GM21447 (cell line): ENCODE measurements around the gene CD96.
"Not testable (repeated sequence)": the region's sequence is repeated elsewhere in the genome, so short reads cannot be mapped to it uniquely, and the experiment has no call there.

Experiments
- ATAC-seq: cut with Tn5 transposase; IDR thresholded peaks from one replicate; pipeline ENCODE4 v1.9.1; 2021; ENCODE audit not compliant: unreplicated experiment

Gene CD96

GRCh38 chr3:111548756-111549155, 6.8 kb downstream of the CD96 start:
- ATAC-seq = no peak

GRCh38 chr3:111561902-111562301, 19.9 kb downstream of the CD96 start:
- ATAC-seq = not testable (repeated sequence)

DNA sequence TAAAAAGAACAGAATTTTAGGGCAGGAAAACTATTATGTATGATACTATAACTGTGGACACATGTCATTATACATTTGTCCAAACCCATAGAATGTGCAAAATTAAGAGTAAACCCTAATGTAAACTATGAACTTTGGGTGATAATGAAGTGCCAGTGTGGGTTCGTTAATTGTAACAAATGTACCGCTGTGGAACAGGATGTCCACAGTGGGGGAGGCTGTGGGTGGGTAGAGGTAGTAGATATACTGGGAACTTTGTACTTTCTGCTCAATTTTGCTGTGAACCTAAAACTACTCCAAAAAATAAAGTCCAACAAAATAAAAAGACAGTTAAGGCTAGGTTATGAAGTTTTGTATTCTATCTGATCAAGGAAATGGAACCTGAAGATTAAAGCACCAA, 24.8 kb downstream of the CD96 start:
- ATAC-seq = no peak

DNA sequence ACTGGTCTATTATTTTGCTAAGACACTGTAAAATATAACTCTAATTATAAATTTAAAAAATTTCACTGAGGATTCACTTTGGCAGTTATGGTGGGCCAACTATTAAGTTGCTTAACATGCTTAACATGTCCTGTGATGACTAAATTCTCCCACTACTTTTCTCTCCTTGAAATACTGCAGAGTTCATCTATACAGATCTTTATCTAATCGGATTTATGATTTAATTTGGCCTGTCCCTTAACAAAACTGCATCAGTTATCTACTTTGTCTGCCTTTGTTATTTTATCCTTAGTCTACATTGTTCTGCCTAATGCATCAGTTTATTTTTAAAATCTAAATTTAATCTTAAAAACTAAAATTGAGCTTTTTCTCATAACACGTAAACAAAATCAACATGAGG, 26.4 kb downstream of the CD96 start:
- no peak for ATAC-seq

- no peak for ATAC-seq
These were observed 26.9 kb downstream of the CD96 start for GRCh38 chr3:111568911-111569310.

DNA sequence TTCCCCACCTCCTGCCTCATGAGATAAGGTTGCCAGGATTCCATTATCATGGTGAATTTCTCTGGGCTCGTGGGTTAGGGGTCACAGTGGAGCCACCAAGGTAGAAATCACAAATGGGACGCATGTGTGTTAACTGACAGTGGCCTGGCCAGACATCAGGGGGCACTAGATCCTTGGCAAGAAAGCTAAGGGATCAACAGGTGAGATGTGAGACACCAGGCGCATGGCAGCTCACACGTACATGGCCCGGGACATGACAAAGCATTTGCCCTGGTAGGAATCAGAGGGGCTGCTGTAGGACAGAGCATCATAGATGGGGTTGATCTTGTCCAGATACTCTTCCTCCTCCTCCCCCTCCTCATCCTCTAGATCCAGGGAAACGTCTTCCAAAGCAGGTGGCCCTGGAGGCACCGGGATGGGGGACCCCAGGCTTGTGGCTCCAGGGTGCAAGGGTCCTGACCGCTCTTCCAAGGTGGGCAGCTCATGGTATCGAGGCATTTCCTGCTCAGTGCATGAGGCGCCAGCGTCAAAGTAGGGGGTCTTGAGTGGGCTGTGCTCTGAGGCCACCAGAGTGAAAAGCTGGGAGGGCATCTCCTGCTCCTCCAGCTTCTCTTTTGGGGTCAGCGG, 28.5 kb downstream of the CD96 start:
- ATAC-seq = no peak

DNA sequence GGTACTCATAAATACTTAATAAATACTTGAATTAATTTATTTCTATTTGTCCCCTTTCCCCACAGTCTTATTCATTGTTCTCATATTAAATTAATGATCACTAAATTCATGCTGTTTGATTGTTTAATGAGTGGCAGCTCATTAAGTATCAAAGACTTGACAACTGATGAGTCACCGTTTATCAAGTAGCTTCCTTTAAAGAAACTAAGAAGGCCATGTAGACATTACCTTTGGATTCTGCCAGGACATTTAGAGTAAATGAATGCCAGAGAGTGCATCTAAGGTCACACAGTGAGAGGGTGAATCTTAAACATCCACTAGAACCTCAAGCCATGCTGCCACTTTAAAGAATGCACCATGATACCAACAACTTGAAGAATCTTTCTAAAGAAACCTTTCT, 29.3 kb downstream of the CD96 start:
- no peak for ATAC-seq

DNA sequence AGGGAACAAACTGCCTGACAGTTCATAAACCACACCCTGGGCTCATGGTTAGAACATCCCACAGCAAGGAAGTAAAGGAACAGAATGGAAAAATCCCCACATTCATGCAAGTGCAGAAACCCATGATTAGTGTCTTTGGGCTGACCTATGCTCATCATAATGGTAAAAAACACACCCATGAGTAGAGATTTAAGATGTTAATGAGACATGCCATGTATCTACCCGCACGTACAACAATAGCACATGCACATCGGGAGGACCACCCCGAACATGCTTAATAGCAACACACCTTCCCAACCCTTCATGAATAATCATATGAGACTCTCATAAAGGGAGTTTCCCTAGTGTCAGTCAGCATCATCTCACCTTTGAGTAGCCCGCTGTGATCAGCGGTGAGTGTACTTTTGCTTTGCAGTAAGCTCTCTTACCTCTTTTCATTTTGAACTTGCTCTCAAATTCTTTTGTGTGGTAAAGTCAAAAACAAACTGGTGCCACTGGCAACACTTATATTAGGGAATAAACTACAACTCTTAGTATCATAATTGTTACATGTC, 30.0 kb downstream of the CD96 start:
- no peak for ATAC-seq

GRCh38 chr3:111577113-111577512, 35.1 kb downstream of the CD96 start:
- no peak for ATAC-seq

DNA sequence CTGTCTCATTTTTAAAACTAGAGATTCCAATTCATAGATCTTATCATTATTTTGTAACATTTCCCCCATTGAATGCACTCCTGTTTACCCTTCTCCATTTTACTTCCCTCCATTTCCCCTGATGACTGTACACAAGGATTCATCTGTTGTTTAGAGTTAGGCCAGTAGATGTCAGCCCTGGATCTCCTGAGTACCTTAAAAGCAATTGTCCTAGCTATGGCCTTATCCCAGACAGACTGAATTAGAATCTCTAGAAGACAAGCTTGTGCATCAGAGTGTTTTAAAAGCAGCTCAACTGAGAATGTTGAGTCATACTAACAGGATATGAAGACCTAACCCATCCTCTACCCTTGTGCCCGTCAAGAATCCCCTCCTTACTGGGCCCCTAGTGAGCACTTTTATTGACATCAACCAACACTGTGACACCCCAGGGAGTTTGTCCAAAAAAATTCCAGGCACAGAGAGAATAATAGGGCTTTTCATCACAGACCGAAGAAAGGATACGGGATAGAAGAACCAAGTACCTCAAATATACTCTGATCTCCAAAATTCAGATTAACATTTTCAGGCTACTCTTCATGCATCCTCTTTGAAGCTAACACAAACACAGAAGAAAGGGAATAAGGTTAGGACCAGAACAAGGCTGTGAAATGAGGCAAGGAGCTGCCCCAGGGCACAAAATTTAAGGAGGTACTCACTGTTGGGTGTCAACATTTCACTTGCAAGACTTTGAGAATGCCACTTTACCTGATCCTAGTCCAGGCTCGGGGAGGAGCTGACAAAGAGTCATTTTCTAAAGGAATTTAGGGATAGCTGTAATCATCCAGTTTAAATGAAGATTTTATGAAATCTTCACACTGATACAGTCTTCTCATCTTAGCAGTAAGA, 36.0 kb downstream of the CD96 start:
- peak; percentile 82 for ATAC-seq

GRCh38 chr3:111578867-111579266, 36.9 kb downstream of the CD96 start:
- ATAC-seq = no peak

DNA sequence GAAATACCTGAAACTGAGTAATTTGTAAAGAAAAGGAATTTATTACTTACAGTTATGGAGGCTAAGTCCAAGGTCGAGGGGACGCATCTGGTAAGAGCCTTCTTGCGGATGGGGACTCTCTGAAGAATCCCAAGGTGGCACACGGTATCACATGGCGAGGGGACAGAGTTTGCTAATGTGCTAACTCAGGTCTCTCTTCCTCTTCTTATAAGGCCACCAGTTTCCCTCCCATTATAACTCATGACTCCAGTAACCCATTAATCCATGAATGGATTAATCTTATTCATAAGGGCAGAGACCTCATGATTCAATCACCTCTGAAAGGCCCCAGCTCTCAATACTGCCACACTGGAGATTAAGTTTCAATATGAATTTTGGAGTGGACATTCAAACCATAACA, 37.5 kb downstream of the CD96 start:
- ATAC-seq = no peak

DNA sequence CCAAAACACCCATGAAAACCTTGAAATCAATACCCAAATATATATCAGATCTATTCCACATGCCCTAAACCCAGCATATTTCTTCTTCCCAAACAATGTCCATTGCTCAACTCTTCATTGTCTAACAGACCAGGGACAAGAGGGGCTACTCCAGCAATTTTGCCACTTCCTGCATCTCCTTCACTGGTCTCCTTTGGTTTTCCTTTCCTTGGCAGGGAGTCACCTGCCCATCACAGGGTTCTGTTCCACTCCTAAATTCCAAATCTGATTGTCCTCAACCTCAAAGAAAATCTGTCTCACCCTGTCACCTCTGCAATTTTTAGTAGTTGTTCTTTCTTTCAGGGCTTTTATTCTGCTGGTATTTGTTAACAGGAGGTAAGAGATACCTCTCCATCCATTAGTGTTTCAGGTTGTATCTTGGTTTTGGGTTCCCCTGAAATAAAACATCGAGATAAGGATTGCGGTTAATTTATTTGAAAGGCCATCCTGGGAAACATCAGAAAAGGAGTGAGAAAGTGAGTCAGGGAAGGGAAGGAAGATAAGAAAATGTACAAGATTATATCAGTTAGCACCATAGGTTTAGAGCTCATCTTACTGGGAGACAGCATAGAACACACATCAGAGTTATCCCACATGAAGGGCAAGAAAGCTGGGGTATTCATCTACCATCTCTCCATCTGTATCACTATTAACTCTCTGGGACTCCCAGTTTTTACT, 39.6 kb downstream of the CD96 start:
- no peak for ATAC-seq

DNA sequence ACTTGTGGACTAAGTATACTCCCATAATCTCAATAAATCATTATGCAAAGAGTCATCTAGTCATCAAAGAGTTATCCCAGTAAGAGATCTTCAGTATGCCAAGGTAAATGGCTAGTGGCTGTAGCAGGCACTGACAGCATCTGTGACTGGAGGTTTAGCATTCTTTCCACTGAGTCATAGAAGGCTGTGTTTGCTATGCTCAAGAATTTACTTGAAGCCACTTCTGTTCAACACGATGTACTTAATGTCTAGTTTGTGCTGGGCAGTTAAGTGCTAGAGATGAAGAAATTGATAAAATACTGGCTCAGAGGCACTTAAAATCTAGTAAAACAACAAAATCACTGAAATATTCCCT, 40.1 kb downstream of the CD96 start:
- ATAC-seq = no peak

DNA sequence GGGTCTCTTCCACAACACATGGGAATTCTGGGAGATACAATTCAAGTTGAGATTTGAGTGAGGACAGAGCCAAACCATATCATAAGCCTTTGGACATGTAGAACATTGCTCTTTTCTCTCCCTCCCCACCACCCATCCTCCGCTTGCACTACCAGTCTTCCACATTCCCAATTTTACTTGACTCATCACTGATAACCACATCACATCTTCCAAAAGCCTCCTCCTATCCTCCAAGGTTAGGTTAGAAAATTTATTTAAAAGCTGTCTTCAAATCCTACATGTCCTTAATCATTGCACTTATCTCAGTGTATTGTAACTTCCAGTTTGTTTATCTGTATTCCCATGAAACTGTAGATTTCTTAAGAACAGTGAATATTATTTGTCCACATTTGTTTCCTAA, 42.7 kb downstream of the CD96 start:
- no peak for ATAC-seq

DNA sequence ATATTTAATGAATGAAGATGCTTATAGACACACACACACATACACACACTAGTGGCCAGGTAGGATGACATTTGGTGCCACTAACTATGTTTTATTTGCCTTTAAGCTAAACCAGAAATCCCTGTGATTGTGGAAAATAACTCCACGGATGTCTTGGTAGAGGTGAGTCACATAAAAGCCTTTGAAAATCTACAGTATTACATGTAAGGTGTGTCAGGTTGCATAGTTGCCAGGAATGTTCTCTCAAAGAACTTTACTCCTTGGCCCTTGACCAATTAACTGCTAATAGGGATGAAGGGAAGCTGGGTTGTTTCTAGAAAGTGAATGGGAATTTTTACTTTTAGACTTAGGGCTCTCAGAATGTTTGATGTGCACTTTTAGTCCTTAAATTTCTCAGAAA, 43.2 kb downstream of the CD96 start:
- ATAC-seq = no peak

- ATAC-seq = no peak
These were observed 46.5 kb downstream of the CD96 start for GRCh38 chr3:111588527-111588926.

GRCh38 chr3:111589303-111590142, 47.5 kb downstream of the CD96 start:
- ATAC-seq = no peak

- ATAC-seq = no peak
These were observed 48.1 kb downstream of the CD96 start for GRCh38 chr3:111590143-111590491.

- ATAC-seq = no peak
These were observed 49.6 kb downstream of the CD96 start for GRCh38 chr3:111591555-111591954.

DNA sequence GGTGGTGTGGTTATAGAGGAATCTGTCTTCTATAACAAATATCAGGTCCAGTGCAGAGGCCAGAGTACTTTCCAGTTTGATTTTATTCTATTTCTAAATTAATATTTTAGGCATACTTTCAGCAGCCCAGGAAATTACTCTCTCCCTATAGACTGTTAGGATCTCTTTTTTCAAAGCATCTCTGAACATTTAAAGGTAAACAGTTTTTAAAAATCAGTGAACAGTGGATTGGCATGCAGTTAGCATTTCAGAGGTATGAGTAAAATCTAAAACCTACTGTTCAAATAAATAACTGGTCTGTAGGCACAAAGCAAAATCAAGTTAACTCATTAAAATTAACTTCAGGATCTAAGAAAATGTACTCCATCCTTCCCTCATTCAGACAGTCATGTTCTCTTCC, 50.1 kb downstream of the CD96 start:
- ATAC-seq = no peak
